H1 (cell line): ENCODE results near the gene TSTD2. TPM values are rescaled to one million over a fixed set of nuclear protein-coding genes. Genes with fewer than 3 reads are reported as not detected.

Experiments
- ATF2 ChIP-seq: IDR thresholded peaks from 2 replicates; pipeline ENCODE4 v1.6.1; 2012; ENCODE audit warnings: low read length, inconsistent platforms
- BCL11A ChIP-seq, 2 experiments: IDR thresholded peaks; one replicate each; pipeline ENCODE4 v1.6.1; 2011; ENCODE audit warnings: low read depth in 2 of 2, low read length in 2 of 2, mild to moderate bottlenecking in 2 of 2
- BRCA1 ChIP-seq: IDR thresholded peaks from 2 replicates; pipeline ENCODE4 v1.6.1; 2012; ENCODE audit warnings: low read depth, low read length, improper control_type of control experiment
- CHD1 ChIP-seq: IDR thresholded peaks from 2 replicates; pipeline ENCODE4 v1.6.1; 2012; ENCODE audit warnings: low read depth, low read length, improper control_type of control experiment
- GTF2F1 ChIP-seq: IDR thresholded peaks from 2 replicates; pipeline ENCODE4 v1.6.1; 2012; ENCODE audit warnings: low read depth, low read length, improper control_type of control experiment, borderline replicate concordance
- PHF8 ChIP-seq: fragments of 200-600 bp; sonication (generic); conservative IDR thresholded peaks from 2 replicates; pipeline ENCODE4 v1.7.1; 2012; ENCODE audit warnings: low read depth, mild to moderate bottlenecking, inconsistent platforms, low read length, moderate library complexity
- RBBP5 ChIP-seq: IDR thresholded peaks from 2 replicates; pipeline ENCODE4 v1.7.1; 2012; ENCODE audit warnings: low read depth, mild to moderate bottlenecking, inconsistent platforms, low read length, moderate library complexity, borderline replicate concordance
- TAF1 ChIP-seq: IDR thresholded peaks from 2 replicates; pipeline ENCODE4 v1.6.1; 2011; ENCODE audit warnings: mild to moderate bottlenecking, low read depth, low read length
- USF2 ChIP-seq: IDR thresholded peaks from 2 replicates; pipeline ENCODE4 v1.6.1; 2011; ENCODE audit warnings: low read length, improper control_type of control experiment
- polyA plus RNA-seq, 7 experiments: library from polyadenylated mRNA; depleted of rRNA in 3 of 7; stranded (reverse) in 5 of 7; unstranded in 2 of 7; fragments of >200 nt in 5 of 7; fragments of 200-250 nt in 2 of 7; gene quantifications; 1 replicate in 5 of 7; 2 replicates in 1 of 7; 4 replicates in 1 of 7; pipeline versions ENCODE4 v1.2.1 to v1.2.3, GENCODE V29; 2011 to 2013; ENCODE audit warnings: missing spikeins in 2 of 7, mixed read lengths in 2 of 7
- total RNA-seq: library from RNA; stranded (reverse); fragmentation: NEBNext Ultra II Directional; extraction: Animal tissue kit (Norgen Biotek cat#: 25700); gene quantifications from 2 replicates; pipeline ENCODE4 v1.2.1, GENCODE V29; 2021

Gene TSTD2
- total and polyA plus RNA-seq, 2 of the 8 experiments (the other 6 are each of a cell fraction or from before 2014, with no cell fraction given) = 16.1 to 17.5 TPM

GRCh38 chr9:97615439-97616072 is 17.6 kb downstream of the TSTD2 start (continued):
- TF ChIP-seq ATF2 (no peak), GTF2F1 (no peak), BCL11A (IDR thresholded peaks at IDR 0.05; ENCODE audit: low read depth in 2 of 2, low read length in 2 of 2) (no peak), TAF1 (no peak), BRCA1 (no peak), USF2 (no peak), RBBP5 (no peak), CHD1 (no peak), PHF8 (no peak)
